SH-SY5Y (cell line): Measurements from ENCODE around the gene GCKR.

Experiments used
- GATA2 ChIP-seq: IDR thresholded peaks from 2 replicates; pipeline ENCODE4 v1.6.1; 2011; ENCODE audit warnings: mild to moderate bottlenecking, low read depth, low read length
- GATA3 ChIP-seq: IDR thresholded peaks from 2 replicates; pipeline ENCODE4 v1.6.1; 2011; ENCODE audit warnings: low read depth, mild to moderate bottlenecking, low read length, moderate library complexity

- TF ChIP-seq GATA2 (no peak), GATA3 (no peak)
These were observed 2.3 kb downstream of the GCKR start for GRCh38 chr2:27498975-27499374.
